Activated B cell treated with CpG ODN at 0.5 μM for 24 hours (primary cell): ENCODE measurements around the gene SAMD7. TPM values are rescaled to one million over a fixed set of nuclear protein-coding genes. Genes with fewer than 3 reads are reported as not detected.

Source experiments
- ATAC-seq: fragments of 200-7000 bp; cut with Tn5 transposase; one replicate; pipeline ENCODE4 v1.10.0; 2021; ENCODE audit warnings: low read depth, mild to moderate bottlenecking, moderate library complexity
- CTCF ChIA-PET: fragments of 350-600 bp; sonication (Branson Sonifier 250); formaldehyde crosslinking; loops from one replicate; lab custom pipeline; 2021; ENCODE audit warnings: antibody characterized with exemption; lab: Charles Lee
- POLR2A ChIA-PET: fragments of 350-600 bp; sonication (Branson Sonifier 250); formaldehyde crosslinking; loops from one replicate; lab custom pipeline; 2021; ENCODE audit warnings: antibody characterized with exemption; lab: Charles Lee
- DNase-seq: peaks from one replicate; pipeline ENCODE4 v3.0.0; 2022
- H3K27ac Mint-ChIP-seq: one replicate; pipeline ENCODE4 v1.8.0; 2020; ENCODE audit warnings: mixed read lengths
- H3K27me3 Mint-ChIP-seq: one replicate; pipeline ENCODE4 v1.8.0; 2021; ENCODE audit warnings: mixed read lengths
- H3K36me3 Mint-ChIP-seq: one replicate; pipeline ENCODE4 v1.8.0; 2021; ENCODE audit warnings: low read depth, mixed read lengths
- H3K4me1 Mint-ChIP-seq: one replicate; pipeline ENCODE4 v1.8.0; 2021; ENCODE audit warnings: mixed read lengths
- H3K4me3 Mint-ChIP-seq: one replicate; pipeline ENCODE4 v1.8.0; 2020; ENCODE audit warnings: mild to moderate bottlenecking, mixed read lengths
- H3K9me3 Mint-ChIP-seq: one replicate; pipeline ENCODE4 v1.8.0; 2020; ENCODE audit warnings: mixed read lengths
- intact Hi-C: fragments of 100-400 bp; cut with micrococcal nuclease; formaldehyde crosslinking; loops from one replicate; pipeline ENCODE4 v1.15.1; 2024
- total RNA-seq: library from RNA; stranded (reverse); gene quantifications from 2 replicates; pipeline ENCODE4 v1.2.3, GENCODE V29; 2022
- TF ChIP-seq, protein P1 (sequence below): fragments of 200-600 bp; IDR thresholded peaks from one replicate; pipeline ENCODE4 v1.8.0; 2022; ENCODE audit warnings: antibody characterized with exemption, mild to moderate bottlenecking

SAMD7 gene
- total RNA-seq, 1 donor from 2014 or later: not detected

DNA sequence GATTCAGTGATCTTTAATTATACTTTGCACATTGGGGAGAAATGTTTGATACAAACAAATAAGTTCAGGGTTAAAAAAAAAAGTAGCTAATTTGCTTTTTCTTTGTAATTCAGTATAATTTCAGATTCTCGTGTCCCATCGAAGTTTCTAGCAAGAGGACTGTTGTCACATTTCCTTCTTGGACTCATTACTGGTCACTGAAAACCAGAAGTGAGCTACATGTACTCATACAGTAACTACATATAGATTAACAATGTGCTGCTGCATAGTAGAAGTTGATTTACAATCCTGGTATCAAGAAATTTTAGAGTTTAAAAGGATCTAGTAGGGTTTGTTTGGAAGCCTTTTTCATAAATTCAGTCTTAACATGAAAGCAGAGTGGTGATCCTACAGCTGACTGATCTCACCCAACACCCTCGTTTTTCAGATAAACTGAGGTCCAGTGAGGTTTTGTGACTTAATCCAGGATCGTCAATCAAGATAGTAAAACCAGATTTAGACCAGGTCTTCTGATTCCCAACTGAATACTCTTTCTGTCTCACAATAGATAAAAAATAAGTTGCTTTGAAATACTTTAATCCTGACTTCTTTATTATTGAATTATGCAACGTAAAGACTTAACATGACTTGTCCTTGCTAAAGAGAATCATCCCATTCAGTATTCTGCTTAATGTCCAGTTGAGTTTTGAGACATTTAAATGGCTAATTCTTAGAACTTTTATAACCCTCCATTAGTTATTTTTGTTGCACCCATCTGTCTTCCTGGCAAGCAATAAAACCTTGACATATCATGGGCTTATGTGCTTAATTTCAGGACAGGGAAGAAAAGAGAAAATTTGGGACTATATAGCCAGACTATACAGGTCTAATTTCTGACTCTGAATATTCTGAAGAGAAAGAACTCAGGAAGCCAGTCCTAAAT is 58.1 kb downstream of the SAMD7 start:
- Mint-ChIP-seq H3K27ac (peak overlapping the region; percentile 99), H3K4me1 (peaks cover 84% of the 10 kb centered on the region), H3K4me3 (peak overlapping the region; percentile 99), H3K36me3 (peaks cover 59% of the 10 kb centered on the region), H3K9me3 (peaks cover 3% of the 10 kb centered on the region), H3K27me3 (no peaks in the 10 kb centered on the region)
- ChIA-PET CTCF (interaction anchor here (0.9 to 9.3 kb wide), 3 partner anchors 10 to 106 kb away, joined by 3 to 127 read pairs (median 61); no protein-coding TSS in a partner anchor), POLR2A (interaction anchor here (0.8 to 9.8 kb wide), 9 partner anchors 8 to 205 kb away, joined by 3 to 305 read pairs (median 26); partner anchors contain the start of gene TERC)
- DNase-seq (no peak), ATAC-seq (no peak)
- intact Hi-C loops: no loop called here
- TF ChIP-seq, protein P1, sequence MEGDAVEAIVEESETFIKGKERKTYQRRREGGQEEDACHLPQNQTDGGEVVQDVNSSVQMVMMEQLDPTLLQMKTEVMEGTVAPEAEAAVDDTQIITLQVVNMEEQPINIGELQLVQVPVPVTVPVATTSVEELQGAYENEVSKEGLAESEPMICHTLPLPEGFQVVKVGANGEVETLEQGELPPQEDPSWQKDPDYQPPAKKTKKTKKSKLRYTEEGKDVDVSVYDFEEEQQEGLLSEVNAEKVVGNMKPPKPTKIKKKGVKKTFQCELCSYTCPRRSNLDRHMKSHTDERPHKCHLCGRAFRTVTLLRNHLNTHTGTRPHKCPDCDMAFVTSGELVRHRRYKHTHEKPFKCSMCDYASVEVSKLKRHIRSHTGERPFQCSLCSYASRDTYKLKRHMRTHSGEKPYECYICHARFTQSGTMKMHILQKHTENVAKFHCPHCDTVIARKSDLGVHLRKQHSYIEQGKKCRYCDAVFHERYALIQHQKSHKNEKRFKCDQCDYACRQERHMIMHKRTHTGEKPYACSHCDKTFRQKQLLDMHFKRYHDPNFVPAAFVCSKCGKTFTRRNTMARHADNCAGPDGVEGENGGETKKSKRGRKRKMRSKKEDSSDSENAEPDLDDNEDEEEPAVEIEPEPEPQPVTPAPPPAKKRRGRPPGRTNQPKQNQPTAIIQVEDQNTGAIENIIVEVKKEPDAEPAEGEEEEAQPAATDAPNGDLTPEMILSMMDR: no peak

DNA sequence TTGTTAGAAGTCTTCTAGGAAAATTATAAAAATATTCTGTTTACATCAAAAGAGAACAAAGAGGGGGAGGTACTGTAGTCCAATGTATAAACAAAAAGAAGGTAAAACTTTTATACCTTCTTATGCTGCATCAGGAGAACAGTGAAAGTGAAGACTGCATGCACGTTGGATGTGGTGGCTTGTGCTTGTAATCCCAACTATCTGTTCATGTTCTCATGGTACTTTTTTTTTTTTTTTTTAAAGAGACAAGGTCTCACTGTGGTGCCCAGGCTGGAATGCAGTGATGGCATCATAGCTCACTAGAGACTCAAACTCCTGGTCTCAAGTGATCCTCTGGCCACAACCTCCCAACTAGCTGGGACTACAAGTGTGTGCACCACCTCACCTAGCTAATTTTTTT is 59.5 kb downstream of the SAMD7 start:
- H3K36me3 Mint-ChIP-seq: peaks cover 70% of the 10 kb centered on the region
- peaks cover 74% of the 10 kb centered on the region for H3K4me1 Mint-ChIP-seq
- H3K27ac Mint-ChIP-seq: peak overlapping the region; percentile 30
- DNase-seq (no peak), ATAC-seq (no peak)
- no peaks in the 10 kb centered on the region for H3K9me3 Mint-ChIP-seq
- H3K27me3 Mint-ChIP-seq: no peaks in the 10 kb centered on the region
- POLR2A ChIA-PET: interaction anchor here (0.6 to 9.8 kb wide), 10 partner anchors 13 to 754 kb away, joined by 3 to 305 read pairs (median 4); partner anchors contain the start of gene TERC
- no peak overlapping the region for H3K4me3 Mint-ChIP-seq
- TF ChIP-seq, protein P1: no peak
- intact Hi-C loops: no loop called here
- CTCF ChIA-PET: interaction anchor here (0.6 to 9.3 kb wide), 2 partner anchors 40 to 44 kb away, joined by 3 to 127 read pairs; no protein-coding TSS in a partner anchor

DNA sequence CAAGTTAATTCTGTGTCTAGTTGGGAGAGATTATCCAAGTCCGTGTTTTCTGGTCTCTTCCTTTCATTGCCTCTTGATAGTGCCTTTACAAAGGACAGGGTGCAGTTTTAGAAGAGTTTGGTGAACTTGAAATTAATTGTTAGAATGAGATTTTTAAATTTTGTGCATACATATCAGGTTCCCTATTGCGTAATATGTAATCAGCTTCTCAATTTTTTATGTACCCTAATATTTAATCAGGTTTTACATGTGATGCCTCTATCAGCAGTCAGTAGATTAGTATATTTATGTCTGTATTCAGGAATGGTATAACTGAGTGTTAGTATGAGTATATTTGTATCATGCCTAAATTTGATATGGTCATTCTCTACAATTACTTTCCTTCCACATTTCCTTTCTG is 60.1 kb downstream of the SAMD7 start:
- intact Hi-C loops: no loop called here
- Mint-ChIP-seq H3K4me1 (peaks cover 73% of the 10 kb centered on the region), H3K36me3 (peaks cover 76% of the 10 kb centered on the region), H3K9me3 (no peaks in the 10 kb centered on the region), H3K27me3 (no peaks in the 10 kb centered on the region), H3K4me3 (no peak overlapping the region), H3K27ac (peak overlapping the region; percentile 1)
- TF ChIP-seq, protein P1: no peak
- ChIA-PET CTCF (interaction anchor here (0.6 to 9.3 kb wide), 2 partner anchors 41 to 45 kb away, joined by 3 to 127 read pairs; no protein-coding TSS in a partner anchor), POLR2A (interaction anchor here (0.6 to 9.8 kb wide), 7 partner anchors 18 to 753 kb away, joined by 3 to 305 read pairs (median 4); no protein-coding TSS in a partner anchor)
- ATAC-seq (no peak), DNase-seq (no peak)

DNA sequence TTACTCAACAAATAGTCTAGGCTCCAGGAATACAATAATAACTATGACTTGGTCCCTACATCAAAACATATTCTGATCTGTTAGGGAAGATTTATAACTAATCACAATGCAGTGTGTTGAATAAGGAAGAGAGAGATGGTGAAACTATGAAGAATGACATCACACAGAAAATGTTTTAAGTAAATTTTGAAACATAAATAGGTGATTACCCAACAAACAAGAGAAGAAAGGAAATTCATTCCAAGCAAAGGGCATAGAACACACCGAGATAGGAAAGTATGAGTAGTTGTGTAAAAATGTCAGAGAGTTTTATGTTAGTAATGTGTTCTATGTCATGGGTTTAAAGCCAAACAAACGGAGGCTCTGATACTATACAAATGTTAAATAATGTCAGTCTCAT is 68.7 kb downstream of the SAMD7 start:
- ATAC-seq (no peak), DNase-seq (no peak)
- Mint-ChIP-seq H3K4me3 (no peak overlapping the region), H3K27me3 (no peaks in the 10 kb centered on the region), H3K36me3 (peaks cover 79% of the 10 kb centered on the region), H3K9me3 (no peaks in the 10 kb centered on the region), H3K4me1 (peaks cover 51% of the 10 kb centered on the region), H3K27ac (peak overlapping the region; percentile 10)
- intact Hi-C loops: no loop called here
- ChIA-PET POLR2A (interaction anchor here (0.6 to 0.9 kb wide), 2 partner anchors 13 to 196 kb away, joined by 3 read pairs; partner anchors contain the start of gene SEC62), CTCF (interaction anchor here (4.8 kb wide), 1 partner anchor 50 kb away, joined by 30 read pairs; no protein-coding TSS in a partner anchor)
- TF ChIP-seq, protein P1: no peak
